Lower lobe of right lung (tissue), 2 donors: Measurements from ENCODE around the gene NDUFS3. TPM values are rescaled to one million over a fixed set of nuclear protein-coding genes. Genes with fewer than 3 reads are reported as not detected.

Experiments used
- ATAC-seq, 2 donors: fragments of 200-7000 bp; cut with Tn5 transposase; one replicate each; pipeline ENCODE4 v1.9.1; 2020 to 2022; ENCODE audit warnings: mild to moderate bottlenecking in 2 of 2, moderate library complexity in 2 of 2
- DNase-seq: peaks from one replicate; pipeline ENCODE4 v3.0.0-alpha.2; 2020
- H3K27ac ChIP-seq: fragments of 200-600 bp; one replicate; pipeline ENCODE4 v1.8.0; 2022
- H3K27me3 ChIP-seq: fragments of 200-600 bp; one replicate; pipeline ENCODE4 v1.8.0; 2022; ENCODE audit warnings: low read depth
- H3K36me3 ChIP-seq: fragments of 200-600 bp; one replicate; pipeline ENCODE4 v1.8.0; 2022; ENCODE audit warnings: mild to moderate bottlenecking
- H3K4me1 ChIP-seq: fragments of 200-600 bp; one replicate; pipeline ENCODE4 v1.8.0; 2022
- H3K4me3 ChIP-seq: fragments of 200-600 bp; one replicate; pipeline ENCODE4 v1.8.0; 2022; ENCODE audit warnings: mild to moderate bottlenecking
- H3K9me3 ChIP-seq: fragments of 200-600 bp; one replicate; pipeline ENCODE4 v1.8.0; 2022
- CTCF ChIP-seq: fragments of 200-600 bp; IDR thresholded peaks from one replicate; pipeline ENCODE4 v1.8.0; 2022; ENCODE audit warnings: antibody characterized with exemption, mild to moderate bottlenecking
- intact Hi-C: fragments of 100-400 bp; cut with DNase I; formaldehyde crosslinking; loops from one replicate; pipeline ENCODE4 v1.11.0; 2022
- total RNA-seq: library from RNA; stranded (reverse); fragmentation: NEBNext Ultra II Directional; extraction: Animal tissue kit (Norgen Biotek cat#: 25700); gene quantifications from one replicate; pipeline ENCODE4 v1.2.1, GENCODE V29; 2021
- donor health status: DM: no; HTN: yes; CAD: no; lungs with severe emphysema.

Gene NDUFS3
- total RNA-seq, 1 donor from 2014 or later, result 79.0 TPM

DNA sequence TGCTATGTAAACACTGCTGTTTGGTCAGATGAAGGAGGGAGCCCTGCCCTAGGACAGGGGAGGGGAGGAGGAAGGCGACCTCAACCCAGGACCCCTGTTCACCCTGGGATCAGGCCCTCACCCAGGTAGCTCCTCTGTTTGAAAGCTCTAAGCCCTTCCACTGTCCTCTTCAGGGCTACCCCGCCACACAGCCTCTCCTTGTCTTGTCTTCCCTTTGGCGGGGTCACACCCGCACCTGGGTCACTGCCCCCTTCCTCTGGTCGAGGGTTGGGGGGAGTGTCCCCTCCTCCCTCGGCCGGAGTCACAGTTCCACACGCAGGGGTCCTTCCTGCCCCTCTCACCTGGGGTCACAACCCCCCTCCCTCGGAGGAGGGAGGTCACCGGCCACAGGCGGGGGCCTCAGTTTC lies 13.9 kb upstream of the NDUFS3 start:
- no peak for TF ChIP-seq CTCF
- H3K9me3 ChIP-seq, result no peaks in the 10 kb centered on the region
- intact Hi-C loops, result no loop called here
- H3K27me3 ChIP-seq, result no peaks in the 10 kb centered on the region
- ATAC-seq, result peak; percentile 21 to 30
- DNase-seq, result no peak
- H3K4me1 ChIP-seq, result peaks cover 22% of the 10 kb centered on the region
- H3K36me3 ChIP-seq, result peaks cover 19% of the 10 kb centered on the region
- peak overlapping the region; percentile 97 for H3K4me3 ChIP-seq
- H3K27ac ChIP-seq, result peak overlapping the region; percentile 88

GRCh38 chr11:47565340-47566148 lies 13.3 kb upstream of the NDUFS3 start, which contains the start of gene PTPMT1:
Gene PTPMT1, plus strand, starts transcription at chr11:47565599. Its CDS starts 24 bp downstream, at chr11:47565623.
- H3K4me3 ChIP-seq, result peak within 1 kb of the TSS; percentile 97
- H3K36me3 ChIP-seq, result peaks cover 25% of the 10 kb centered on the region
- DNase-seq, result peak; percentile 89
- peak within 1 kb of the TSS; percentile 88 for H3K27ac ChIP-seq
- TF ChIP-seq CTCF, result no peak
- peak; percentile 97 to 98 for ATAC-seq
- no peaks in the 10 kb centered on the region for H3K27me3 ChIP-seq
- H3K9me3 ChIP-seq, result no peaks in the 10 kb centered on the region
- H3K4me1 ChIP-seq, result peaks cover 22% of the 10 kb centered on the region
- intact Hi-C loops, result no loop called here

DNA sequence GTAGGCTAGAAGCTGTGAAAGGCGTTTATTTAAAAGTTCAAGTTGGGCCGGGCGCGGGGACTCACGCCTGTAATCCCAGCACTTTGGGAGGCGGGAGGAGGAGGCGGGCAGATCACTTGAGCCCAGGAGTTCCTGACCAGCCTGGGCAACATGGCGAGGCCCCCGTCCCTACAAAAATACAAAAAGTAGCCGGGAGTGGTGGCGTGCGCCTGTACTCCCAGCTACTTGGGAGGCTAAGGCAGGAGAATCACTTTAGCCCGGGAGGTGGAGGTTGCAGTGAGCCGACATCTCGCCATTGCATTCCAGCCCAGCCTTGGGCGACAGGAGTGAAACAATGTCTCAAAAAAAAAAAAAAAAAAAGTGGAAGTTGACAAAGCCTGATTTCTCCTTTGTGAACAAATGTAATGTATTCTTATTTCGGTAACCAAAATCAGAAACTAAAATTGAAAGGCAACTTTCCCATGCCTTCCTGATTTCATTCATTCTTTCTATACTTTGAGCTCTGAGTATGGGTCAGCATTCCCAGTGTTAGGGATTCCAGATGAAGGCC lies 12.7 kb upstream of the NDUFS3 start:
- H3K4me3 ChIP-seq, result peak overlapping the region; percentile 97
- ATAC-seq (peak; percentile 39 to 58), DNase-seq (peak; percentile 58)
- TF ChIP-seq CTCF, result no peak
- peaks cover 26% of the 10 kb centered on the region for H3K4me1 ChIP-seq
- H3K9me3 ChIP-seq, result no peaks in the 10 kb centered on the region
- H3K36me3 ChIP-seq, result peaks cover 28% of the 10 kb centered on the region
- intact Hi-C loops, result no loop called here
- peak overlapping the region; percentile 88 for H3K27ac ChIP-seq
- no peaks in the 10 kb centered on the region for H3K27me3 ChIP-seq

DNA sequence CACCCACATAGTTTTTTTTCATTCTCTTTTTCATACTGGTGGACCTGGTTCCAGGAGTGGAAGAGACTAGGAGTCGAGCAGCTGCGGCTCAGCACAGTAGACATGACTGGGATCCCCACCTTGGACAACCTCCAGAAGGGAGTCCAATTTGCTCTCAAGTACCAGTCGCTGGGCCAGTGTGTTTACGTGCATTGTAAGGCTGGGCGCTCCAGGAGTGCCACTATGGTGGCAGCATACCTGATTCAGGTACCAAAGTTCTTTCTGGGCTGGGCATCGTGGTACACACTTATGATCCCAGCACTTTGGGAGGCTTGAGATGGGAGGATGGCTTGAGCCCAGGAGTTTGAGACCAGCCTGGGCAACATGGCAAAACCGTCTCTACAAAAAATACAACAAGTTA lies 9.2 kb upstream of the NDUFS3 start:
- H3K27me3 ChIP-seq, result no peaks in the 10 kb centered on the region
- no peak for DNase-seq
- intact Hi-C loops, result no loop called here

More for the DNA sequence above, 9.2 kb upstream of the NDUFS3 start:
- no peak for TF ChIP-seq CTCF
- no peak for ATAC-seq
- Histone ChIP-seq H3K9me3 (no peaks in the 10 kb centered on the region), H3K4me3 (no peak overlapping the region), H3K4me1 (peaks cover 37% of the 10 kb centered on the region), H3K36me3 (peaks cover 62% of the 10 kb centered on the region), H3K27ac (no peak overlapping the region)
